HL-60 (cell line): ENCODE measurements around the gene PDE4A.

Source experiments
- CTCF ChIP-seq: IDR thresholded peaks from one replicate; pipeline ENCODE4 v1.5.1; 2011; ENCODE audit warnings: low read length, control low read depth, inconsistent platforms; ENCODE audit not compliant: insufficient read depth
- GABPA ChIP-seq: IDR thresholded peaks from 2 replicates; pipeline ENCODE4 v1.6.1; 2012; ENCODE audit warnings: low read depth
- POLR2AphosphoS5 ChIP-seq: IDR thresholded peaks from 2 replicates; pipeline ENCODE4 v1.6.1; 2012; ENCODE audit warnings: low read depth
- REST ChIP-seq: IDR thresholded peaks from 2 replicates; pipeline ENCODE4 v1.6.1; 2012; ENCODE audit warnings: low read depth; ENCODE audit not compliant: insufficient replicate concordance
- SPI1 ChIP-seq: IDR thresholded peaks from 2 replicates; pipeline ENCODE4 v1.6.1; 2012; ENCODE audit warnings: low read depth, mild to moderate bottlenecking, borderline replicate concordance

GRCh38 chr19:10499550-10500246, 79.4 kb downstream of the PDE4A start:
- TF ChIP-seq REST: no peak
- TF ChIP-seq CTCF: no peak
- TF ChIP-seq POLR2AphosphoS5: no peak
- TF ChIP-seq SPI1: no peak
- no peak for TF ChIP-seq GABPA
